ENCODE results near the gene DPP3. TPM values are rescaled to one million over a fixed set of nuclear protein-coding genes. Genes with fewer than 3 reads are reported as not detected.

Gene DPP3
- total RNA-seq, 1 experiment from 2014 or later, result 55.6 TPM

- TF ChIP-seq REST (IDR thresholded peaks at IDR 0.05; ENCODE audit: low read depth), result no peak
- TF ChIP-seq ELF1 (IDR thresholded peaks at IDR 0.05; ENCODE audit: borderline replicate concordance, low read depth), result no peak
- TF ChIP-seq CEBPB (IDR thresholded peaks at IDR 0.05; ENCODE audit: low read depth), result no peak
Measured at GRCh38 chr11:66432597-66432996, 47.6 kb upstream of the DPP3 start (continued).

- Histone ChIP-seq H3K9ac (ENCODE audit: low read length) (peak overlapping the region; percentile 97), H3K36me3 (ENCODE audit: control insufficient read depth in 1 of 2, insufficient read depth in 2 of 2, low read length in 2 of 2) (peaks cover 14 to 24% of the 10 kb centered on the region in 2 experiments; a peak in 3 of 4 replicates), H3K4me1 (ENCODE audit: control insufficient read depth in 1 of 2, insufficient read depth in 2 of 2, low read length in 2 of 2) (peaks cover 4 to 15% of the 10 kb centered on the region in 2 experiments; a peak in 3 of 4 replicates), H3K9me3 (ENCODE audit: control insufficient read depth in 1 of 2, insufficient read depth in 1 of 2, low read depth in 1 of 2, low read length in 2 of 2) (no peaks in the 10 kb centered on the region), H3K9me2 (ENCODE audit: insufficient read depth) (no peaks in the 10 kb centered on the region), H4K20me1 (ENCODE audit: insufficient read depth) (no peaks in the 10 kb centered on the region), H3K4me2 (ENCODE audit: low read length) (peak overlapping the region; percentile 91), H3K27me3 (ENCODE audit: insufficient read depth, low read length) (no peaks in the 10 kb centered on the region), H3K79me2 (ENCODE audit: insufficient read depth, low read length) (peaks cover 16% of the 10 kb centered on the region), H3K4me3 (replicated peaks in 1 of 2; ENCODE audit: low read depth in 1 of 2, low read length in 2 of 2) (peak overlapping the region; percentile 68 to 96), H3K27ac (ENCODE audit: low read depth, low read length) (peak overlapping the region; percentile 85), H2AFZ (ENCODE audit: low read depth, low read length, poor library complexity, severe bottlenecking) (peak overlapping the region; percentile 44)
- ChIA-PET POLR2A (interaction anchor here (1.0 to 2.1 kb wide), 5 partner anchors 29 to 240 kb away, joined by 3 to 13 read pairs (median 4); partner anchors contain the start of genes DPP3, PELI3 and RBM4B), CTCF (interaction anchor here (0.9 to 1.7 kb wide), 8 partner anchors 8 to 240 kb away, joined by 3 to 17 read pairs (median 6); partner anchors contain the start of genes PELI3 and RBM4B), RAD21 (ENCODE audit: low non-redundant PET in 1 of 2, low total read pairs in 2 of 2, uncharacterized antibody in 2 of 2, unreplicated experiment in 2 of 2) (no interaction called here)
- intact Hi-C loops (cut with micrococcal nuclease), result loop anchor here (10.0 kb wide), 2 partner anchors 237 to 397 kb away; partner anchors contain the start of gene RBM4B
- TF ChIP-seq SRF (IDR thresholded peaks at IDR 0.05; ENCODE audit: low read depth) (no peak), ZNF274 (IDR thresholded peaks at IDR 0.05; ENCODE audit: low read depth, low read length) (no peak), YY1 (IDR thresholded peaks at IDR 0.05; ENCODE audit: extremely low read depth, insufficient replicate concordance, low read depth, low read length) (no peak), ZFX (IDR thresholded peaks at IDR 0.05) (no peak), ELF1 (IDR thresholded peaks at IDR 0.05; ENCODE audit: borderline replicate concordance, low read depth) (no peak), EGR1 (IDR thresholded peaks at IDR 0.05; ENCODE audit: low read depth) (no peak), POLR2A (IDR thresholded peaks at IDR 0.05; ENCODE audit: borderline replicate concordance, extremely low read depth, insufficient read depth, insufficient read length) (no peak)
- BruUV-seq (replicated peaks), result TSS peak; percentile 55
- no peak for DNase-seq (ENCODE audit: low read depth, low spot score)
- ATAC-seq, result peak; percentile 12
Measured at GRCh38 chr11:66437979-66438503, 42.2 kb upstream of the DPP3 start.
